Esophagus muscularis mucosa (tissue), 3 donors: ENCODE measurements around the gene FYB1.

Experiments
- CTCF ChIP-seq, 3 experiments: fragments of 200-600 bp in 2 of 3; fragments of 450-650 bp in 1 of 3; sonication (generic) in 2 of 3; IDR thresholded peaks; one replicate each; pipeline ENCODE4 v1.5.1; 2017 to 2019; ENCODE audit warnings: antibody characterized with exemption in 3 of 3, mild to moderate bottlenecking in 2 of 3, moderate library complexity in 1 of 3
- EP300 ChIP-seq: sonication (generic); formaldehyde crosslinking; IDR thresholded peaks from one replicate; pipeline ENCODE4 v1.6.1; 2017; ENCODE audit warnings: antibody characterized with exemption

GRCh38 chr5:39220280-39221030 lies 1.1 kb upstream of the FYB1 start:
- TF ChIP-seq EP300 (no peak), CTCF (IDR thresholded peaks at IDR 0.05) (no peak)
